ENCODE results near the gene ACOT8.

DNA sequence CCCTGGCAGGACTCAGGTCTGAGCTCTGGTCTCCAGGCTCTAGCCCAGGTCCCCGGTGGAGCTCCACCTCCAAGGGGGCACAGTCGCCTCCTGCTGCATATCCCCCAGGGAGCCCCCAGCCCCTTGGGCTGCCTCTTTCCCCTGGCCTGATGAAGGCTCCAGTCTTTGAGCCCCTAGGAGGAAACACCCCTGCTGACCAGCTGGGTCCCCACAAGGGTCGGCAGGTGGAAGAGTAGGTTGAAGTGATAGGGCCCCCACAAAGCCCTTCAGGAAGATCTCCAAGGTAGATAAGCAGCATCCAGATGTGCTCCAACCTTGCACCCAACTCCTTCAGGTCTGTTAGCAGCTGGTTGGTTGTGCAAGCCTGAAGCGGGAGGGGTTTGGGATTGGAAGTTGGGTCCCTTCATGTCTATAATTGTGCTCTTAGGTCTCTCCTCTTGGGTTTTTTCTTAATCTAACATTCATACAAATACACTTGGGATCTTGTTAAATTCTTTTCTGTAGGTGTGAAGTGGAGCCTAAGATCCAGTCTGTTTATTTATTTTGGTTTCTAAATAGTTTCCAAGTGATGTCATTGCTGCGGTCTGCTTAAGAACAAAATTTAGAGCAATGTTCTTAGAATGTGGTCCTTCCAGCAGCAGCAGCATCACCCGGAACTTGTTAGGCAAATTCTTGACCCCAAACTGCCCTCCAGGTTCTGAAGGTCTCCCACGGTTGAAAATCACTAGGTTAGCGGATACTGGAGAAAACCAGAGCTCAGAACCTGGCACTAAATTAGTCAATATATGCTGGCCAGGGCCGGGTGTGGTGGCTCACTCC, 39.6 kb downstream of the ACOT8 start:
- TF ChIP-seq, protein P1, sequence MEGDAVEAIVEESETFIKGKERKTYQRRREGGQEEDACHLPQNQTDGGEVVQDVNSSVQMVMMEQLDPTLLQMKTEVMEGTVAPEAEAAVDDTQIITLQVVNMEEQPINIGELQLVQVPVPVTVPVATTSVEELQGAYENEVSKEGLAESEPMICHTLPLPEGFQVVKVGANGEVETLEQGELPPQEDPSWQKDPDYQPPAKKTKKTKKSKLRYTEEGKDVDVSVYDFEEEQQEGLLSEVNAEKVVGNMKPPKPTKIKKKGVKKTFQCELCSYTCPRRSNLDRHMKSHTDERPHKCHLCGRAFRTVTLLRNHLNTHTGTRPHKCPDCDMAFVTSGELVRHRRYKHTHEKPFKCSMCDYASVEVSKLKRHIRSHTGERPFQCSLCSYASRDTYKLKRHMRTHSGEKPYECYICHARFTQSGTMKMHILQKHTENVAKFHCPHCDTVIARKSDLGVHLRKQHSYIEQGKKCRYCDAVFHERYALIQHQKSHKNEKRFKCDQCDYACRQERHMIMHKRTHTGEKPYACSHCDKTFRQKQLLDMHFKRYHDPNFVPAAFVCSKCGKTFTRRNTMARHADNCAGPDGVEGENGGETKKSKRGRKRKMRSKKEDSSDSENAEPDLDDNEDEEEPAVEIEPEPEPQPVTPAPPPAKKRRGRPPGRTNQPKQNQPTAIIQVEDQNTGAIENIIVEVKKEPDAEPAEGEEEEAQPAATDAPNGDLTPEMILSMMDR (IDR thresholded peaks at IDR 0.05), result no peak
- TF ChIP-seq EZH2 (IDR thresholded peaks at IDR 0.05; ENCODE audit: borderline replicate concordance, insufficient read depth, low read depth, low read length, poor library complexity, severe bottlenecking), result no peak

Measured in B cell (primary cell).